ENCODE results near the gene ZBTB7A.

GRCh38 chr19:4115050-4115817 lies 48.5 kb upstream of the ZBTB7A start:
- TF ChIP-seq CTCF (IDR thresholded peaks at IDR 0.05 in 2 of 3, conservative IDR thresholded peaks at IDR 0.05 in 1 of 3; ENCODE audit: control insufficient read depth in 2 of 3, extremely low read depth in 1 of 3, insufficient read depth in 1 of 3, low read depth in 3 of 3, low read length in 3 of 3) (peak in 2 of 3 experiments; percentile 2 to 33; a peak in 3 of 6 replicates), POLR2AphosphoS5 (IDR thresholded peaks at IDR 0.05; ENCODE audit: low read length) (no peak), MEF2A (IDR thresholded peaks at IDR 0.05; ENCODE audit: insufficient read depth, low read depth, low read length) (peak; percentile 95), BCLAF1 (IDR thresholded peaks at IDR 0.05) (no peak), ZBTB33 (IDR thresholded peaks at IDR 0.05) (no peak), BRCA1 (IDR thresholded peaks at IDR 0.05; ENCODE audit: low read depth, low read length) (no peak), EZH2 (IDR thresholded peaks at IDR 0.05; ENCODE audit: borderline replicate concordance, control insufficient read depth, low read depth, low read length) (no peak), DPF2 (IDR thresholded peaks at IDR 0.05) (peak; percentile 60; the same call in 1 of the 2 replicates), SIN3A (IDR thresholded peaks at IDR 0.05; ENCODE audit: low read depth, low read length) (peak; percentile 19; the same call in 1 of the 2 replicates), PKNOX1 (IDR thresholded peaks at IDR 0.05) (peak; percentile 96), FOXM1 (IDR thresholded peaks at IDR 0.05; ENCODE audit: low read depth, low read length) (no peak; the same call in 1 of the 2 replicates), USF2 (IDR thresholded peaks at IDR 0.05; ENCODE audit: borderline replicate concordance, low read depth, low read length) (no peak; the same call in 1 of the 2 replicates), ATF2 (IDR thresholded peaks at IDR 0.05; ENCODE audit: low read length) (no peak), CHD1 (IDR thresholded peaks at IDR 0.05; ENCODE audit: low read depth, low read length) (no peak)

Measured in GM12878 (cell line).